OCI-LY7 (cell line): ENCODE measurements around the gene NOP10. TPM values are rescaled to one million over a fixed set of nuclear protein-coding genes. Genes with fewer than 3 reads are reported as not detected.

Experiments
- BruUV-seq: library from RNA; stranded (reverse); fragments of 400-500 nt; replicated peaks from 2 replicates; lab custom pipeline; 2021; lab: Mats Ljungman, UMichigan
- CTCF ChIA-PET: fragments of 300-600 bp; sonication (Branson Sonifier 250); formaldehyde crosslinking; loops from one replicate; lab custom pipeline; 2022; ENCODE audit warnings: antibody characterized with exemption; ENCODE audit not compliant: unreplicated experiment; lab: Charles Lee
- POLR2A ChIA-PET: fragments of 300-600 bp; sonication (Branson Sonifier 250); formaldehyde crosslinking; loops from one replicate; lab custom pipeline; 2022; ENCODE audit warnings: antibody characterized with exemption; lab: Charles Lee
- DNase-seq: peaks from one replicate; pipeline ENCODE4 v3.0.0-alpha.2; 2015; ENCODE audit warnings: low spot score
- H2AFZ ChIP-seq: fragments of 200-600 bp; sonication (generic), shearing (Covaris generic); 2 replicates; pipeline ENCODE4 v1.6.1; 2014; ENCODE audit warnings: mild to moderate bottlenecking, antibody characterized with exemption, low read length, moderate library complexity
- H3K27ac ChIP-seq: fragments of 200-600 bp; sonication (generic); 2 replicates; pipeline ENCODE4 v1.5.1; 2014; ENCODE audit warnings: mixed run types, low read depth, mild to moderate bottlenecking, moderate library complexity, low read length, inconsistent platforms; ENCODE audit not compliant: poor library complexity, severe bottlenecking
- H3K36me3 ChIP-seq: fragments of 200-600 bp; sonication (generic); 2 replicates; pipeline ENCODE4 v1.6.1; 2014; ENCODE audit warnings: mild to moderate bottlenecking, antibody characterized with exemption, low read length, moderate library complexity, mixed read lengths; ENCODE audit not compliant: insufficient read depth
- H3K4me1 ChIP-seq: fragments of 200-600 bp; sonication (generic); 2 replicates; pipeline ENCODE4 v1.5.1; 2014; ENCODE audit warnings: mild to moderate bottlenecking, low read length; ENCODE audit not compliant: insufficient read depth, poor library complexity, severe bottlenecking
- H3K4me2 ChIP-seq: fragments of 200-600 bp; sonication (generic); 2 replicates; pipeline ENCODE4 v1.6.1; 2014; ENCODE audit warnings: mild to moderate bottlenecking, low read length
- H3K4me3 ChIP-seq: fragments of 200-600 bp; sonication (generic); 2 replicates; pipeline ENCODE4 v1.5.1; 2014; ENCODE audit warnings: mild to moderate bottlenecking, low read depth, low read length; ENCODE audit not compliant: poor library complexity, severe bottlenecking
- H3K79me2 ChIP-seq: fragments of 200-600 bp; sonication (generic); 2 replicates; pipeline ENCODE4 v1.6.1; 2016; ENCODE audit warnings: low read depth, mild to moderate bottlenecking, low read length, moderate library complexity, mixed read lengths; ENCODE audit not compliant: insufficient read depth
- H3K9me2 ChIP-seq: fragments of 200-600 bp; sonication (generic); 2 replicates; pipeline ENCODE4 v1.6.1; 2016; ENCODE audit warnings: mild to moderate bottlenecking, low read length, mixed read lengths; ENCODE audit not compliant: insufficient read depth
- H3K9me3 ChIP-seq: fragments of 200-600 bp; sonication (generic); 2 replicates; pipeline ENCODE4 v1.6.1; 2014; ENCODE audit warnings: mild to moderate bottlenecking, mixed run types, low read length, mixed read lengths
- H4K20me1 ChIP-seq: fragments of 200-600 bp; sonication (generic); 2 replicates; pipeline ENCODE4 v1.6.1; 2014; ENCODE audit warnings: mild to moderate bottlenecking, antibody characterized with exemption, low read length, moderate library complexity, mixed read lengths; ENCODE audit not compliant: insufficient read depth
- CTCF ChIP-seq: fragments of 200-600 bp; sonication (generic); conservative IDR thresholded peaks from 2 replicates; pipeline ENCODE4 v1.5.1; 2014; ENCODE audit warnings: mild to moderate bottlenecking, antibody characterized with exemption, low read length, moderate library complexity, mixed read lengths
- EZH2phosphoT487 ChIP-seq: fragments of 200-600 bp; sonication (generic); IDR thresholded peaks from 2 replicates; pipeline ENCODE4 v1.6.1; 2018; ENCODE audit warnings: low read depth, borderline replicate concordance, mild to moderate bottlenecking, mixed run types, antibody characterized with exemption, low read length, moderate library complexity, mixed read lengths
- intact Hi-C: fragments of 100-400 bp; cut with micrococcal nuclease; formaldehyde crosslinking; loops from one replicate; pipeline ENCODE4 v1.10.0; 2022; ENCODE audit not compliant: unreplicated experiment
- total RNA-seq, 2 experiments: library from RNA; depleted of rRNA in 1 of 2; stranded (reverse); fragments of >200 nt in 1 of 2; shearing (Covaris generic) in 1 of 2; gene quantifications; 2 replicates each; pipeline ENCODE4 v1.2.3, GENCODE V29; 2014 to 2022

NOP10 gene
- total RNA-seq, 2 experiments from 2014 or later, result 130 to 191 TPM

GRCh38 chr15:34332553-34333120 is 10.3 kb downstream of the NOP10 start:
- Histone ChIP-seq H3K4me1 (peaks cover 42% of the 10 kb centered on the region), H3K4me2 (no peak overlapping the region), H2AFZ (no peak overlapping the region), H4K20me1 (no peaks in the 10 kb centered on the region), H3K36me3 (no peaks in the 10 kb centered on the region), H3K79me2 (peaks cover 6% of the 10 kb centered on the region; the same call in 1 of the 2 replicates), H3K27ac (no peak overlapping the region), H3K9me3 (no peaks in the 10 kb centered on the region), H3K9me2 (no peaks in the 10 kb centered on the region), H3K4me3 (no peak overlapping the region)
- CTCF ChIA-PET, result no interaction called here
- DNase-seq, result no peak
- BruUV-seq, result no TSS peak
- intact Hi-C loops, result no loop called here
- POLR2A ChIA-PET, result interaction anchor here (0.7 kb wide), 1 partner anchor 190 kb away, joined by 5 read pairs; no protein-coding TSS in a partner anchor
- TF ChIP-seq EZH2phosphoT487, result no peak
- no peak for TF ChIP-seq CTCF

GRCh38 chr15:34331809-34332208 is 11.1 kb downstream of the NOP10 start:
- Histone ChIP-seq H3K4me2 (no peak overlapping the region), H4K20me1 (no peaks in the 10 kb centered on the region), H2AFZ (no peak overlapping the region), H3K36me3 (no peaks in the 10 kb centered on the region), H3K9me2 (no peaks in the 10 kb centered on the region), H3K4me3 (no peak overlapping the region), H3K4me1 (peaks cover 39% of the 10 kb centered on the region), H3K79me2 (peaks cover 6% of the 10 kb centered on the region; the same call in 1 of the 2 replicates), H3K27ac (no peak overlapping the region), H3K9me3 (no peaks in the 10 kb centered on the region)
- no peak for TF ChIP-seq EZH2phosphoT487
- TF ChIP-seq CTCF, result no peak
- intact Hi-C loops, result no loop called here
- no peak for DNase-seq
- no TSS peak for BruUV-seq
- POLR2A ChIA-PET, result no interaction called here
- CTCF ChIA-PET, result no interaction called here

DNA sequence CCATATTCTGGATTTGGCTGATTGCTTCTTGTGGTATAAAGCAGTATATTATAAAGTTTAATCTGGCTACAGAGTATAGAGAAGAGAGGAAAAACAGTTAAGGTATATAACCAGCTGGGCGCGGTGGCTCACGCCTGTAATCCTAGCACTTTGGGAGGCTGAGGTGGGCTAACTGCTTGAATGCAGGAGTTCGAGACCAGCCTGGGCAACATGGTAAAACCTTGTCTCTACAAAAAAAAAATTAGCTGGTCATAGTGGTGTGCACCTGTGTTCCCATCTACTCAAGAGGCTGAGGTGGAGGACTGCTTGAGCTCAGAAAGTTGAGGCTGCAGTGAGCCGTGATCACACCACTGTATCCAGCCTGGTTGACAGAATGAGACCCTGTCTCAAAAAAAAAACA is 12.7 kb downstream of the NOP10 start:
- Histone ChIP-seq H3K36me3 (no peaks in the 10 kb centered on the region), H3K4me3 (no peak overlapping the region), H3K9me2 (no peaks in the 10 kb centered on the region), H3K79me2 (peaks cover 6% of the 10 kb centered on the region; the same call in 1 of the 2 replicates), H3K9me3 (no peaks in the 10 kb centered on the region), H4K20me1 (no peaks in the 10 kb centered on the region), H2AFZ (no peak overlapping the region), H3K4me1 (peaks cover 23% of the 10 kb centered on the region), H3K4me2 (no peak overlapping the region), H3K27ac (no peak overlapping the region)
- POLR2A ChIA-PET, result interaction anchor here (0.6 to 1.3 kb wide), 4 partner anchors 16 to 291 kb away, joined by 3 to 4 read pairs (median 3); no protein-coding TSS in a partner anchor
- no peak for DNase-seq
- TF ChIP-seq EZH2phosphoT487, result no peak
- CTCF ChIA-PET, result no interaction called here
- no TSS peak for BruUV-seq
- intact Hi-C loops, result no loop called here
